ENCODE measurements around the gene UQCRC2. TPM values are rescaled to one million over a fixed set of nuclear protein-coding genes. Genes with fewer than 3 reads are reported as not detected.

The UQCRC2 gene
- total and polyA plus RNA-seq, 10 of the 15 experiments (the other 5 are each of a cell fraction or from before 2014, with no cell fraction given), result 256 to 563 (median 327) TPM

DNA sequence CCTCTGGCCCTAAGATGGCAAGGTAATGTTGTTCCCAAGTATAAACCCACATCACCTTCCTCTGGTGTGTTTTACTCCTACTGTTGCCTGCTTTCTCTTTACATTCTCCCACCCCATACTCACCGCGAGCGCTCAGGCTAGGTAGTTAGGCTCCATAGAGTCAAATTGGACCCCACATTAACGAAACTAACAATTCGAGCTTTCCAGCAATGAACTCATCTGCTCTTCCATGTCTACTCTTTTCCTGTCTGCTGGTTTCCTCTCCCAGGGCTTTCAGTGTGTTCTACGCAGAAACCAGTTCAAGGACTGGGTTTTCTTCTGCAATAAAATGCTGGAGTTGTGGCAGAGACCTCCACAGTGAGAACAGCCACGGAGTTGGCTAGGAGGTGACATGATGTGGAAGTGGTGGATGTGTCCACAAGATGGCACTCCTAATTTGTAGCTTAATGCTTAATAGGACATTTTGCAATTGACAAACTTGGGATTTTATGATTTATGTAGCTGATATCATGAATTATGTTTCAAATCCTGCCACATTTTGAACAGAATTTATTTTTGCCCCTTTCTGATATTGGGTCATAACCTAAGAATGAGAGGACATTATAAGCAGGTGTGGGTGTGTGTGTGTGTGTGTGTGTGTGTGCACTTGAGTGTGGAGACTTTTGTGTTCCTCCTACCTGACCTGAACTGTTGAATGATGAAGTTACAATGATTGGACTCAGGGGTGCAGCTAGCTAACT lies 2.2 kb upstream of the UQCRC2 start (continued):
- TF ChIP-seq NR2F1 (conservative IDR thresholded peaks at IDR 0.05), result no peak
- no peak for TF ChIP-seq POLR2A (IDR thresholded peaks at IDR 0.05; ENCODE audit: low read depth, low read length)
- no peak for TF ChIP-seq ZNF24 (IDR thresholded peaks at IDR 0.05)
- peak; percentile 23 for TF ChIP-seq SMAD1 (IDR thresholded peaks at IDR 0.05; ENCODE audit: low read depth, partially characterized antibody)
- TF ChIP-seq, protein P1, sequence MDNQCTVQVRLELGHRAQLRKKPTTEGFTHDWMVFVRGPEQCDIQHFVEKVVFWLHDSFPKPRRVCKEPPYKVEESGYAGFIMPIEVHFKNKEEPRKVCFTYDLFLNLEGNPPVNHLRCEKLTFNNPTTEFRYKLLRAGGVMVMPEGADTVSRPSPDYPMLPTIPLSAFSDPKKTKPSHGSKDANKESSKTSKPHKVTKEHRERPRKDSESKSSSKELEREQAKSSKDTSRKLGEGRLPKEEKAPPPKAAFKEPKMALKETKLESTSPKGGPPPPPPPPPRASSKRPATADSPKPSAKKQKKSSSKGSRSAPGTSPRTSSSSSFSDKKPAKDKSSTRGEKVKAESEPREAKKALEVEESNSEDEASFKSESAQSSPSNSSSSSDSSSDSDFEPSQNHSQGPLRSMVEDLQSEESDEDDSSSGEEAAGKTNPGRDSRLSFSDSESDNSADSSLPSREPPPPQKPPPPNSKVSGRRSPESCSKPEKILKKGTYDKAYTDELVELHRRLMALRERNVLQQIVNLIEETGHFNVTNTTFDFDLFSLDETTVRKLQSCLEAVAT (IDR thresholded peaks at IDR 0.05), result 0 out of 2 replicates have a peak, but pooled peaks have one; percentile 14
- TF ChIP-seq POLR2AphosphoS5 (IDR thresholded peaks at IDR 0.05; ENCODE audit: low read length), result peak; percentile 19; the same call in 1 of the 2 replicates
- no peak for TF ChIP-seq ZNF592 (IDR thresholded peaks at IDR 0.05)
- TF ChIP-seq YY1 (IDR thresholded peaks at IDR 0.05; ENCODE audit: low read depth, low read length), result peak; percentile 24; the same call in 1 of the 2 replicates
- no peak for TF ChIP-seq CEBPB (IDR thresholded peaks at IDR 0.05; ENCODE audit: borderline replicate concordance in 1 of 2, low read depth in 2 of 2, low read length in 2 of 2)
